Measurements from ENCODE around the gene OSBPL3.

DNA sequence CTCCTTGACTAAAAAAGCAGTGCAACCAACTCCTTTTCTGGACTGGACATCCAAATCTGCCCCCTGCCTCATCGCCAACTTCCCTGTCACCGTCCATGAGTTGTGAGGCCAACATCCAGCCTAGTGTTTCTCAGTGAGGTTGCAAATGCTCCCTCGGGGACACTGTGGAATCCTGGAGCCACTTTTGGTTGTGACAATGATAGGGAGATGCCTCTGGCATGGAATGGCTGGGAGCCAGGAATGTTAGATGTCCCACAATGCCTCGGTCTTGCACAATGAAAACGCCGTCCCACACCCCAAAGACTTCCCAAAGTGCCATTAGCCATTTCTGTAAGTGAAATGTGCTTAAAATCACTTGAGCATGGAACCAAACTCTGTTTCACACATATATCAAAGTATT is 105.2 kb downstream of the OSBPL3 start:
- TF ChIP-seq, protein P1, sequence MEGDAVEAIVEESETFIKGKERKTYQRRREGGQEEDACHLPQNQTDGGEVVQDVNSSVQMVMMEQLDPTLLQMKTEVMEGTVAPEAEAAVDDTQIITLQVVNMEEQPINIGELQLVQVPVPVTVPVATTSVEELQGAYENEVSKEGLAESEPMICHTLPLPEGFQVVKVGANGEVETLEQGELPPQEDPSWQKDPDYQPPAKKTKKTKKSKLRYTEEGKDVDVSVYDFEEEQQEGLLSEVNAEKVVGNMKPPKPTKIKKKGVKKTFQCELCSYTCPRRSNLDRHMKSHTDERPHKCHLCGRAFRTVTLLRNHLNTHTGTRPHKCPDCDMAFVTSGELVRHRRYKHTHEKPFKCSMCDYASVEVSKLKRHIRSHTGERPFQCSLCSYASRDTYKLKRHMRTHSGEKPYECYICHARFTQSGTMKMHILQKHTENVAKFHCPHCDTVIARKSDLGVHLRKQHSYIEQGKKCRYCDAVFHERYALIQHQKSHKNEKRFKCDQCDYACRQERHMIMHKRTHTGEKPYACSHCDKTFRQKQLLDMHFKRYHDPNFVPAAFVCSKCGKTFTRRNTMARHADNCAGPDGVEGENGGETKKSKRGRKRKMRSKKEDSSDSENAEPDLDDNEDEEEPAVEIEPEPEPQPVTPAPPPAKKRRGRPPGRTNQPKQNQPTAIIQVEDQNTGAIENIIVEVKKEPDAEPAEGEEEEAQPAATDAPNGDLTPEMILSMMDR (IDR thresholded peaks at IDR 0.05), result no peak
- TF ChIP-seq SIN3A (IDR thresholded peaks at IDR 0.05; ENCODE audit: borderline replicate concordance, insufficient read depth, low read depth, low read length), result no peak
- TF ChIP-seq, protein P2, sequence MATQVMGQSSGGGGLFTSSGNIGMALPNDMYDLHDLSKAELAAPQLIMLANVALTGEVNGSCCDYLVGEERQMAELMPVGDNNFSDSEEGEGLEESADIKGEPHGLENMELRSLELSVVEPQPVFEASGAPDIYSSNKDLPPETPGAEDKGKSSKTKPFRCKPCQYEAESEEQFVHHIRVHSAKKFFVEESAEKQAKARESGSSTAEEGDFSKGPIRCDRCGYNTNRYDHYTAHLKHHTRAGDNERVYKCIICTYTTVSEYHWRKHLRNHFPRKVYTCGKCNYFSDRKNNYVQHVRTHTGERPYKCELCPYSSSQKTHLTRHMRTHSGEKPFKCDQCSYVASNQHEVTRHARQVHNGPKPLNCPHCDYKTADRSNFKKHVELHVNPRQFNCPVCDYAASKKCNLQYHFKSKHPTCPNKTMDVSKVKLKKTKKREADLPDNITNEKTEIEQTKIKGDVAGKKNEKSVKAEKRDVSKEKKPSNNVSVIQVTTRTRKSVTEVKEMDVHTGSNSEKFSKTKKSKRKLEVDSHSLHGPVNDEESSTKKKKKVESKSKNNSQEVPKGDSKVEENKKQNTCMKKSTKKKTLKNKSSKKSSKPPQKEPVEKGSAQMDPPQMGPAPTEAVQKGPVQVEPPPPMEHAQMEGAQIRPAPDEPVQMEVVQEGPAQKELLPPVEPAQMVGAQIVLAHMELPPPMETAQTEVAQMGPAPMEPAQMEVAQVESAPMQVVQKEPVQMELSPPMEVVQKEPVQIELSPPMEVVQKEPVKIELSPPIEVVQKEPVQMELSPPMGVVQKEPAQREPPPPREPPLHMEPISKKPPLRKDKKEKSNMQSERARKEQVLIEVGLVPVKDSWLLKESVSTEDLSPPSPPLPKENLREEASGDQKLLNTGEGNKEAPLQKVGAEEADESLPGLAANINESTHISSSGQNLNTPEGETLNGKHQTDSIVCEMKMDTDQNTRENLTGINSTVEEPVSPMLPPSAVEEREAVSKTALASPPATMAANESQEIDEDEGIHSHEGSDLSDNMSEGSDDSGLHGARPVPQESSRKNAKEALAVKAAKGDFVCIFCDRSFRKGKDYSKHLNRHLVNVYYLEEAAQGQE (IDR thresholded peaks at IDR 0.05; ENCODE audit: insufficient read depth in 1 of 2, low read depth in 2 of 2, low read length in 1 of 2), result no peak

Data from Panc1 (cell line).